HG02623 (cell line): Measurements from ENCODE around the gene CLDN10.
"Not testable (repeated sequence)": the region's sequence is repeated elsewhere in the genome, so short reads cannot be mapped to it uniquely, and the experiment has no call there.

Source experiments
- ATAC-seq: cut with Tn5 transposase; IDR thresholded peaks from one replicate; pipeline ENCODE4 v1.9.1; 2021; ENCODE audit warnings: moderate library complexity; ENCODE audit not compliant: unreplicated experiment

CLDN10 gene

GRCh38 chr13:95552539-95553441, at the start of gene CLDN10:
TSS of gene CLDN10 (plus strand) at chr13:95552720. CDS start at chr13:95552754, 34 bp downstream.
- no peak for ATAC-seq

- no peak for ATAC-seq
Measured at GRCh38 chr13:95503662-95504061, 48.9 kb upstream of the CLDN10 start.

GRCh38 chr13:95505265-95505664, 47.3 kb upstream of the CLDN10 start:
- ATAC-seq: no peak

GRCh38 chr13:95505986-95506385, 46.5 kb upstream of the CLDN10 start:
- ATAC-seq: no peak

- ATAC-seq: no peak
Measured at GRCh38 chr13:95507991-95508390, 44.5 kb upstream of the CLDN10 start.

GRCh38 chr13:95508996-95509395, 43.5 kb upstream of the CLDN10 start:
- ATAC-seq: no peak

GRCh38 chr13:95509521-95510310, 42.8 kb upstream of the CLDN10 start:
- no peak for ATAC-seq

GRCh38 chr13:95510950-95511349, 41.6 kb upstream of the CLDN10 start:
- no peak for ATAC-seq

- ATAC-seq: no peak
Measured at GRCh38 chr13:95512424-95512823, 40.1 kb upstream of the CLDN10 start.

GRCh38 chr13:95512957-95513356, 39.6 kb upstream of the CLDN10 start:
- no peak for ATAC-seq

GRCh38 chr13:95515606-95516005, 36.9 kb upstream of the CLDN10 start:
- ATAC-seq: not testable (repeated sequence)

- ATAC-seq: no peak
Measured at GRCh38 chr13:95516021-95516420, 36.5 kb upstream of the CLDN10 start.

GRCh38 chr13:95516492-95516891, 36.0 kb upstream of the CLDN10 start:
- no peak for ATAC-seq

- ATAC-seq: no peak
Measured at GRCh38 chr13:95523598-95523997, 28.9 kb upstream of the CLDN10 start.

GRCh38 chr13:95524264-95524901, 28.1 kb upstream of the CLDN10 start:
- ATAC-seq: no peak

GRCh38 chr13:95527955-95528354, 24.6 kb upstream of the CLDN10 start:
- no peak for ATAC-seq

- no peak for ATAC-seq
Measured at GRCh38 chr13:95530178-95530577, 22.3 kb upstream of the CLDN10 start.

GRCh38 chr13:95533545-95534160, 18.9 kb upstream of the CLDN10 start:
- ATAC-seq: no peak

GRCh38 chr13:95535243-95535642, 17.3 kb upstream of the CLDN10 start:
- peak; percentile 44 for ATAC-seq

GRCh38 chr13:95536632-95537241, 15.8 kb upstream of the CLDN10 start:
- no peak for ATAC-seq

- no peak for ATAC-seq
Measured at GRCh38 chr13:95540888-95541287, 11.6 kb upstream of the CLDN10 start.
